GM19240 (cell line): ENCODE measurements around the gene NPSR1.
"Not testable (repeated sequence)": the region's sequence is repeated elsewhere in the genome, so short reads cannot be mapped to it uniquely, and the experiment has no call there.

Experiments used
- DNase-seq: peaks from one replicate; pipeline ENCODE4 v3.0.0; 2011; ENCODE audit warnings: low spot score; ENCODE audit not compliant: insufficient read length

Gene NPSR1

GRCh38 chr7:34868602-34869001, 210.6 kb downstream of the NPSR1 start:
- not testable (repeated sequence) for DNase-seq

GRCh38 chr7:34869057-34869456, 211.0 kb downstream of the NPSR1 start:
- no peak for DNase-seq

GRCh38 chr7:34870041-34870440, 212.0 kb downstream of the NPSR1 start:
- DNase-seq = not testable (repeated sequence)

GRCh38 chr7:34874329-34874728, 216.3 kb downstream of the NPSR1 start:
- not testable (repeated sequence) for DNase-seq

GRCh38 chr7:34875481-34875880, 217.5 kb downstream of the NPSR1 start:
- no peak for DNase-seq

- not testable (repeated sequence) for DNase-seq
Measured at GRCh38 chr7:34878944-34879735, 221.1 kb downstream of the NPSR1 start.

GRCh38 chr7:34879871-34880270, 221.9 kb downstream of the NPSR1 start:
- DNase-seq = no peak

- DNase-seq = not testable (repeated sequence)
Measured at GRCh38 chr7:34883855-34884254, 225.8 kb downstream of the NPSR1 start.

GRCh38 chr7:34886856-34887255, 228.8 kb downstream of the NPSR1 start:
- no peak for DNase-seq

- DNase-seq = no peak
Measured at GRCh38 chr7:34889951-34890350, 231.9 kb downstream of the NPSR1 start.

- no peak for DNase-seq
Measured at GRCh38 chr7:34895202-34895601, 237.2 kb downstream of the NPSR1 start.
